B cell (primary cell): ENCODE data around the gene TAS1R2. TPM values are rescaled to one million over a fixed set of nuclear protein-coding genes. Genes with fewer than 3 reads are reported as not detected.

Experiments used
- ATAC-seq: fragments of 200-7000 bp; cut with Tn5 transposase; one replicate; pipeline ENCODE4 v1.10.0; 2021; ENCODE audit warnings: low read depth, mild to moderate bottlenecking, moderate number of reproducible peaks, moderate library complexity
- CTCF ChIA-PET: fragments of 350-600 bp; sonication (Branson Sonifier 250); formaldehyde crosslinking; loops from one replicate; lab custom pipeline; 2021; ENCODE audit warnings: antibody characterized with exemption, inconsistent platforms; lab: Charles Lee
- POLR2A ChIA-PET: fragments of 350-600 bp; sonication (Branson Sonifier 250); formaldehyde crosslinking; loops from one replicate; lab custom pipeline; 2021; ENCODE audit warnings: antibody characterized with exemption; lab: Charles Lee
- DNase-seq: peaks from one replicate; pipeline ENCODE4 v3.0.0; 2013
- H2AFZ ChIP-seq: 2 replicates; pipeline ENCODE4 v1.6.1; 2012; ENCODE audit warnings: mild to moderate bottlenecking, low read depth, low read length; ENCODE audit not compliant: insufficient read depth, poor library complexity, severe bottlenecking
- H3K27ac ChIP-seq, 2 donors: 1 replicate in 1 of 2; 2 replicates in 1 of 2; pipeline ENCODE4 v1.5.1; 2012 to 2013; ENCODE audit warnings: low read length in 2 of 2, mild to moderate bottlenecking in 2 of 2, moderate library complexity in 1 of 2
- H3K27me3 ChIP-seq, 4 experiments: fragments of 200-600 bp in 1 of 4; sonication (generic) in 1 of 4; replicated peaks in 1 of 4; 1 replicate in 2 of 4; 2 replicates in 2 of 4; pipeline versions ENCODE4 v1.6.1 to v1.7.0; 2013 to 2016; ENCODE audit warnings: low read length in 3 of 4, mild to moderate bottlenecking in 2 of 4, mixed read lengths in 1 of 4, moderate library complexity in 1 of 4; ENCODE audit not compliant: insufficient read depth in 4 of 4, control insufficient read depth in 3 of 4; ENCODE audit errors: control extremely low read depth in 1 of 4
- H3K36me3 ChIP-seq, 2 experiments: replicated peaks in 1 of 2; 1 replicate in 1 of 2; 2 replicates in 1 of 2; pipeline versions ENCODE4 v1.6.1 to v1.7.1; 2013; ENCODE audit warnings: low read length in 1 of 2; ENCODE audit not compliant: insufficient read depth in 2 of 2, control insufficient read depth in 1 of 2; ENCODE audit errors: control extremely low read depth in 1 of 2, extremely low read depth in 1 of 2
- H3K4me1 ChIP-seq, 2 donors: fragments of 200-600 bp in 1 of 2; sonication (generic) in 1 of 2; 1 replicate in 1 of 2; 2 replicates in 1 of 2; pipeline versions ENCODE4 v1.5.1 to v1.6.1; 2013 to 2017; ENCODE audit warnings: low read length in 2 of 2; ENCODE audit not compliant: control insufficient read depth in 2 of 2, insufficient read depth in 2 of 2
- H3K4me2 ChIP-seq: replicated peaks from 2 replicates; pipeline ENCODE3; 2012; ENCODE audit warnings: mild to moderate bottlenecking, low read depth, low read length; ENCODE audit not compliant: poor library complexity, severe bottlenecking
- H3K4me3 ChIP-seq, 5 experiments: fragments of 200-600 bp in 1 of 5; sonication (generic) in 1 of 5; 1 replicate in 3 of 5; 2 replicates in 2 of 5; pipeline versions ENCODE4 v1.5.1 to v1.7.0; 2011 to 2016; ENCODE audit warnings: low read length in 4 of 5, mild to moderate bottlenecking in 4 of 5, low read depth in 2 of 5, control low read depth in 1 of 5, moderate library complexity in 1 of 5; ENCODE audit not compliant: insufficient read depth in 1 of 5; ENCODE audit errors: control extremely low read depth in 1 of 5, extremely low read depth in 1 of 5
- H3K79me2 ChIP-seq: fragments of 200-600 bp; sonication (generic); one replicate; pipeline ENCODE4 v1.6.0; 2016; ENCODE audit warnings: low read length; ENCODE audit not compliant: control insufficient read depth, insufficient read depth
- H3K9ac ChIP-seq: fragments of 200-600 bp; sonication (generic); 2 replicates; pipeline ENCODE4 v1.6.1; 2017; ENCODE audit warnings: mild to moderate bottlenecking, low read length, moderate library complexity
- H3K9me3 ChIP-seq, 3 donors: one replicate each; pipeline versions ENCODE4 v1.6.1 to v1.7.1; 2013; ENCODE audit warnings: low read length in 2 of 3; ENCODE audit not compliant: control insufficient read depth in 2 of 3, insufficient read depth in 1 of 3; ENCODE audit errors: control extremely low read depth in 1 of 3
- H4K20me1 ChIP-seq: 2 replicates; pipeline ENCODE4 v1.6.0; 2012; ENCODE audit warnings: mild to moderate bottlenecking, low read length; ENCODE audit not compliant: insufficient read depth, control insufficient read depth, poor library complexity, severe bottlenecking
- H3K27ac Mint-ChIP-seq: one replicate; pipeline ENCODE4 v1.8.0; 2021; ENCODE audit warnings: mixed read lengths
- H3K27me3 Mint-ChIP-seq: one replicate; pipeline ENCODE4 v1.8.0; 2021; ENCODE audit warnings: mixed read lengths
- H3K4me1 Mint-ChIP-seq: one replicate; pipeline ENCODE4 v1.8.0; 2021; ENCODE audit warnings: mixed read lengths
- H3K4me3 Mint-ChIP-seq: one replicate; pipeline ENCODE4 v1.8.0; 2021; ENCODE audit warnings: mixed read lengths
- H3K9me3 Mint-ChIP-seq: one replicate; pipeline ENCODE4 v1.8.0; 2022; ENCODE audit warnings: mixed read lengths; ENCODE audit not compliant: insufficient read depth
- EZH2 ChIP-seq: IDR thresholded peaks from 2 replicates; pipeline ENCODE4 v1.6.1; 2012; ENCODE audit warnings: borderline replicate concordance, low read depth, mild to moderate bottlenecking, moderate library complexity, low read length; ENCODE audit not compliant: insufficient read depth, poor library complexity, severe bottlenecking
- WGBS: methylation state at CpG from one replicate; pipeline ENCODE4 v1.1.5; 2013; ENCODE audit warnings: missing lambda C conversion rate; ENCODE audit not compliant: insufficient coverage; 5-methylcytosine and 5-hydroxymethylcytosine counted together
- intact Hi-C: fragments of 100-400 bp; cut with micrococcal nuclease; formaldehyde crosslinking; loops from one replicate; pipeline ENCODE4 v1.10.0; 2022
- polyA plus RNA-seq: library from polyadenylated mRNA; depleted of rRNA; stranded (reverse); fragments of >200 nt; gene quantifications from 2 replicates; pipeline ENCODE4 v1.2.3, GENCODE V29; 2012
- total RNA-seq, 2 donors: library from RNA; stranded (reverse); fragments of 120-200 nt in 1 of 2; gene quantifications; 1 replicate in 1 of 2; 2 replicates in 1 of 2; pipeline versions ENCODE4 v1.2.3 to v1.2.4, GENCODE V29; 2013 to 2022
- TF ChIP-seq, protein P1 (sequence below): fragments of 200-600 bp; IDR thresholded peaks from one replicate; pipeline ENCODE4 v1.8.0; 2022; ENCODE audit warnings: antibody characterized with exemption, mild to moderate bottlenecking

TAS1R2 gene
- total and polyA plus RNA-seq, 2 donors (not counting 1 experiment from before 2014, with no cell fraction given): not detected

DNA sequence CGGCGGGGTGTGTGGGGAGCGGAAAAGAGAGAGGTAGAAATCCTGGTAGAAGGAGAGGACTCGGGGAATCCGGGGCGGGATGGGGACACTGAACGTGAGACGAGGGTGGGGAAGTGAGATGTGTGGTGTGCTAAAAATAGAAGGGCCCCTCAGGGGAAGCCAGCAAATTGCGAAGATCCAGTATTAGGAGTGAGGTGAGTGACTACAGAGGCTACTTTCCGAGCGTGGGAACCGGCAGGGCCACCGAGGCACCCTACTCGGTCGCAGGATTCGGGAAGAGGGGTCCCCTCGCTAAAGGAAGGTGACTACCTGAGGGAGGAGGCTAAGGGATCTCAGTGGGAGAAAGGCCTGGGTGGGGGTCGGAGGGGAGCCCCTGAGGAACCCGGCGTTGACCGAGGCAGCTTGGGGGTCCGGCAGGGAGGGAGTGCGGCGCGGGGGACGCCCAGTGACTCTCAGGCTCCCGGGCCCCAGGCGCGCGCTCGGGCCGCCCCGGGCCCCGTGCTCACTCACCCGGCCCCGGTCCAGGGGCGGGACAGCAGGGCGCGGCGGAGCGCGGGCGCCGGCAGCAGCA lies 42.6 kb upstream of the TAS1R2 start:
- DNase-seq: no peak
- Mint-ChIP-seq H3K4me3 (peak overlapping the region; percentile 88), H3K9me3 (no peaks in the 10 kb centered on the region), H3K4me1 (peaks cover 18% of the 10 kb centered on the region), H3K27me3 (no peaks in the 10 kb centered on the region), H3K27ac (peak overlapping the region; percentile 98)
- Histone ChIP-seq H3K27ac (peak overlapping the region; percentile 85 to 89), H3K27me3 (no peaks in the 10 kb centered on the region), H3K4me1 (peaks cover 11 to 24% of the 10 kb centered on the region in 2 donors), H3K9me3 (no peaks in the 10 kb centered on the region), H3K4me2 (peak overlapping the region; percentile 99), H2AFZ (peak overlapping the region; percentile 84), H3K36me3 (no peaks in the 10 kb centered on the region), H4K20me1 (peaks cover 6% of the 10 kb centered on the region), H3K4me3 (peak overlapping the region; percentile 56 to 85 (median 71)), H3K79me2 (peaks cover 16% of the 10 kb centered on the region), H3K9ac (peak overlapping the region; percentile 81)
- CTCF ChIA-PET: interaction anchor here (1.0 to 8.8 kb wide), 8 partner anchors 11 to 72 kb away, joined by 3 to 194 read pairs (median 10); partner anchors contain the start of gene IFFO2
- no peak for TF ChIP-seq EZH2
- TF ChIP-seq, protein P1, sequence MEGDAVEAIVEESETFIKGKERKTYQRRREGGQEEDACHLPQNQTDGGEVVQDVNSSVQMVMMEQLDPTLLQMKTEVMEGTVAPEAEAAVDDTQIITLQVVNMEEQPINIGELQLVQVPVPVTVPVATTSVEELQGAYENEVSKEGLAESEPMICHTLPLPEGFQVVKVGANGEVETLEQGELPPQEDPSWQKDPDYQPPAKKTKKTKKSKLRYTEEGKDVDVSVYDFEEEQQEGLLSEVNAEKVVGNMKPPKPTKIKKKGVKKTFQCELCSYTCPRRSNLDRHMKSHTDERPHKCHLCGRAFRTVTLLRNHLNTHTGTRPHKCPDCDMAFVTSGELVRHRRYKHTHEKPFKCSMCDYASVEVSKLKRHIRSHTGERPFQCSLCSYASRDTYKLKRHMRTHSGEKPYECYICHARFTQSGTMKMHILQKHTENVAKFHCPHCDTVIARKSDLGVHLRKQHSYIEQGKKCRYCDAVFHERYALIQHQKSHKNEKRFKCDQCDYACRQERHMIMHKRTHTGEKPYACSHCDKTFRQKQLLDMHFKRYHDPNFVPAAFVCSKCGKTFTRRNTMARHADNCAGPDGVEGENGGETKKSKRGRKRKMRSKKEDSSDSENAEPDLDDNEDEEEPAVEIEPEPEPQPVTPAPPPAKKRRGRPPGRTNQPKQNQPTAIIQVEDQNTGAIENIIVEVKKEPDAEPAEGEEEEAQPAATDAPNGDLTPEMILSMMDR: no peak
- POLR2A ChIA-PET: interaction anchor here (1.4 to 1.8 kb wide), 3 partner anchors 25 to 55 kb away, joined by 9 to 10 read pairs (median 9); partner anchors contain the start of gene IFFO2
- intact Hi-C loops: loop anchor here (1.0 to 2.0 kb wide), 2 partner anchors 25 to 54 kb away; partner anchors contain the start of gene IFFO2
- no peak for ATAC-seq
- 2% methylated on average over 42 of the region's 44 CpGs for WGBS
